ENCODE results near the gene HAUS5. TPM values are rescaled to one million over a fixed set of nuclear protein-coding genes. Genes with fewer than 3 reads are reported as not detected.

The HAUS5 gene
- polyA plus RNA-seq, 1 donor from 2014 or later, result 14.4 TPM

DNA sequence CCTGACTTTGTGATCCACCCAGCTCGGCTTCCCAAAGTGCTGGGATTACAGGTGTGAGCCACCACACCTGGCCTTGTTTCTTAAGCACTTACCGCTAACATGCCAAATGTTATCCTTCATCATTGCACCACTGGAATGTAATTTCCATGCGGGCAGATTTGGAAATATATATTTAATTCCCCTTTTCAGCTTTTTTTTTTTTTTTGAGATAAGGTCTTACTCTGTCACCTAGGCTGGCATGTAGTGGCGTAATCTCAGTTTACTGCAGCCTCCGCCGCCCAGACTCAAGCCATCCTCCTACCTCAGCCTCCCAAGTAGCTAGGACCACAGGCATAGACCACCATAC is 49.4 kb downstream of the HAUS5 start:
- Histone ChIP-seq H3K4me2 (ENCODE audit: low read length) (no peak overlapping the region), H3K27me3 (ENCODE audit: insufficient read depth, low read depth, low read length) (no peaks in the 10 kb centered on the region), H3K9ac (ENCODE audit: low read length) (no peak overlapping the region), H3K9me3 (ENCODE audit: low read length) (no peaks in the 10 kb centered on the region), H3K4me3 (ENCODE audit: low read length) (no peak overlapping the region), H4K20me1 (ENCODE audit: insufficient read depth) (no peaks in the 10 kb centered on the region), H3K27ac (ENCODE audit: low read length) (no peak overlapping the region), H3K79me2 (replicated peaks; ENCODE audit: insufficient read depth, low read length) (no peaks in the 10 kb centered on the region), H3K36me3 (ENCODE audit: insufficient read depth, low read length) (no peaks in the 10 kb centered on the region), H2AFZ (ENCODE audit: low read depth, low read length) (no peak overlapping the region), H3K9me2 (ENCODE audit: insufficient read depth, low read length) (no peaks in the 10 kb centered on the region), H3F3A (ENCODE audit: insufficient read depth, low read length, poor library complexity, severe bottlenecking) (no peaks in the 10 kb centered on the region)
- TF ChIP-seq, protein P1, sequence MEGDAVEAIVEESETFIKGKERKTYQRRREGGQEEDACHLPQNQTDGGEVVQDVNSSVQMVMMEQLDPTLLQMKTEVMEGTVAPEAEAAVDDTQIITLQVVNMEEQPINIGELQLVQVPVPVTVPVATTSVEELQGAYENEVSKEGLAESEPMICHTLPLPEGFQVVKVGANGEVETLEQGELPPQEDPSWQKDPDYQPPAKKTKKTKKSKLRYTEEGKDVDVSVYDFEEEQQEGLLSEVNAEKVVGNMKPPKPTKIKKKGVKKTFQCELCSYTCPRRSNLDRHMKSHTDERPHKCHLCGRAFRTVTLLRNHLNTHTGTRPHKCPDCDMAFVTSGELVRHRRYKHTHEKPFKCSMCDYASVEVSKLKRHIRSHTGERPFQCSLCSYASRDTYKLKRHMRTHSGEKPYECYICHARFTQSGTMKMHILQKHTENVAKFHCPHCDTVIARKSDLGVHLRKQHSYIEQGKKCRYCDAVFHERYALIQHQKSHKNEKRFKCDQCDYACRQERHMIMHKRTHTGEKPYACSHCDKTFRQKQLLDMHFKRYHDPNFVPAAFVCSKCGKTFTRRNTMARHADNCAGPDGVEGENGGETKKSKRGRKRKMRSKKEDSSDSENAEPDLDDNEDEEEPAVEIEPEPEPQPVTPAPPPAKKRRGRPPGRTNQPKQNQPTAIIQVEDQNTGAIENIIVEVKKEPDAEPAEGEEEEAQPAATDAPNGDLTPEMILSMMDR (IDR thresholded peaks at IDR 0.05; ENCODE audit: poor library complexity, severe bottlenecking), result no peak
- no peak for TF ChIP-seq SMC3 (conservative IDR thresholded peaks at IDR 0.05; ENCODE audit: poor library complexity)
- TF ChIP-seq TAF1 (IDR thresholded peaks at IDR 0.05; ENCODE audit: low read depth), result no peak
- TF ChIP-seq RAD21 (conservative IDR thresholded peaks at IDR 0.05), result no peak
- TF ChIP-seq MXI1 (conservative IDR thresholded peaks at IDR 0.05; ENCODE audit: poor library complexity, severe bottlenecking), result no peak
- TF ChIP-seq POLR2AphosphoS5 (IDR thresholded peaks at IDR 0.05), result no peak
- TF ChIP-seq EZH2 (IDR thresholded peaks at IDR 0.05; ENCODE audit: borderline replicate concordance, insufficient read depth, low read length, poor library complexity, severe bottlenecking), result no peak
- TF ChIP-seq, protein P2, sequence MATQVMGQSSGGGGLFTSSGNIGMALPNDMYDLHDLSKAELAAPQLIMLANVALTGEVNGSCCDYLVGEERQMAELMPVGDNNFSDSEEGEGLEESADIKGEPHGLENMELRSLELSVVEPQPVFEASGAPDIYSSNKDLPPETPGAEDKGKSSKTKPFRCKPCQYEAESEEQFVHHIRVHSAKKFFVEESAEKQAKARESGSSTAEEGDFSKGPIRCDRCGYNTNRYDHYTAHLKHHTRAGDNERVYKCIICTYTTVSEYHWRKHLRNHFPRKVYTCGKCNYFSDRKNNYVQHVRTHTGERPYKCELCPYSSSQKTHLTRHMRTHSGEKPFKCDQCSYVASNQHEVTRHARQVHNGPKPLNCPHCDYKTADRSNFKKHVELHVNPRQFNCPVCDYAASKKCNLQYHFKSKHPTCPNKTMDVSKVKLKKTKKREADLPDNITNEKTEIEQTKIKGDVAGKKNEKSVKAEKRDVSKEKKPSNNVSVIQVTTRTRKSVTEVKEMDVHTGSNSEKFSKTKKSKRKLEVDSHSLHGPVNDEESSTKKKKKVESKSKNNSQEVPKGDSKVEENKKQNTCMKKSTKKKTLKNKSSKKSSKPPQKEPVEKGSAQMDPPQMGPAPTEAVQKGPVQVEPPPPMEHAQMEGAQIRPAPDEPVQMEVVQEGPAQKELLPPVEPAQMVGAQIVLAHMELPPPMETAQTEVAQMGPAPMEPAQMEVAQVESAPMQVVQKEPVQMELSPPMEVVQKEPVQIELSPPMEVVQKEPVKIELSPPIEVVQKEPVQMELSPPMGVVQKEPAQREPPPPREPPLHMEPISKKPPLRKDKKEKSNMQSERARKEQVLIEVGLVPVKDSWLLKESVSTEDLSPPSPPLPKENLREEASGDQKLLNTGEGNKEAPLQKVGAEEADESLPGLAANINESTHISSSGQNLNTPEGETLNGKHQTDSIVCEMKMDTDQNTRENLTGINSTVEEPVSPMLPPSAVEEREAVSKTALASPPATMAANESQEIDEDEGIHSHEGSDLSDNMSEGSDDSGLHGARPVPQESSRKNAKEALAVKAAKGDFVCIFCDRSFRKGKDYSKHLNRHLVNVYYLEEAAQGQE (IDR thresholded peaks at IDR 0.05; ENCODE audit: borderline replicate concordance), result no peak
- TF ChIP-seq EP300 (conservative IDR thresholded peaks at IDR 0.05; ENCODE audit: poor library complexity, severe bottlenecking), result no peak

DNA sequence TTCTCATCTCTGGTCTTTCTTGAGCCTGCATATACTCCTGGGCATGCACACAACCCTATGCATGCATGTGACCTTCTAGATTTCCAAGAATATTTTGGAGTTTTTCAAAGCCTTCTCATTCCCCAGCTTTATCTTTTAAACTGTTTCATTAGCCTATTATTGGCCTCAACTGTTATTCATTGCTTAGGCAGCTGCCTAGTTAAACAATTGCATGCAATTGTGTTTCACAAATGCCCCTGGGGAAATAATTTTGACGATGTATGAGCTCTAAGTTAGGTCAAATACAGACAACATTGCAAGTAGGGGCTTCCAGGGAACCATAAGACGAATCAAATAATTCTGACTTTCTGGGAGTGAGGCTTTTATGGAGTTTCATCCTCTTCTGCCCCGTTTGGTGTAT is 51.4 kb downstream of the HAUS5 start:
- H3K36me3 ChIP-seq (ENCODE audit: insufficient read depth, low read length), result no peaks in the 10 kb centered on the region
- no peaks in the 10 kb centered on the region for H3K27me3 ChIP-seq (ENCODE audit: insufficient read depth, low read depth, low read length)
- H3K27ac ChIP-seq (ENCODE audit: low read length), result no peak overlapping the region
- H3F3A ChIP-seq (ENCODE audit: insufficient read depth, low read length, poor library complexity, severe bottlenecking), result no peaks in the 10 kb centered on the region
- H3K79me2 ChIP-seq (replicated peaks; ENCODE audit: insufficient read depth, low read length), result no peaks in the 10 kb centered on the region
- no peak overlapping the region for H3K9ac ChIP-seq (ENCODE audit: low read length)
- H3K9me3 ChIP-seq (ENCODE audit: low read length), result no peaks in the 10 kb centered on the region
- no peaks in the 10 kb centered on the region for H3K9me2 ChIP-seq (ENCODE audit: insufficient read depth, low read length)
- H4K20me1 ChIP-seq (ENCODE audit: insufficient read depth), result no peaks in the 10 kb centered on the region
- no peak overlapping the region for H2AFZ ChIP-seq (ENCODE audit: low read depth, low read length)
- TF ChIP-seq, protein P1 (IDR thresholded peaks at IDR 0.05; ENCODE audit: poor library complexity, severe bottlenecking), result no peak
- TF ChIP-seq EP300 (conservative IDR thresholded peaks at IDR 0.05; ENCODE audit: poor library complexity, severe bottlenecking), result no peak
- TF ChIP-seq, protein P2 (IDR thresholded peaks at IDR 0.05; ENCODE audit: borderline replicate concordance), result no peak
- TF ChIP-seq TAF1 (IDR thresholded peaks at IDR 0.05; ENCODE audit: low read depth), result no peak
- no peak for TF ChIP-seq SMC3 (conservative IDR thresholded peaks at IDR 0.05; ENCODE audit: poor library complexity)
- TF ChIP-seq EZH2 (IDR thresholded peaks at IDR 0.05; ENCODE audit: borderline replicate concordance, insufficient read depth, low read length, poor library complexity, severe bottlenecking), result no peak
- no peak for TF ChIP-seq POLR2AphosphoS5 (IDR thresholded peaks at IDR 0.05)
- TF ChIP-seq RAD21 (conservative IDR thresholded peaks at IDR 0.05), result no peak
- TF ChIP-seq MXI1 (conservative IDR thresholded peaks at IDR 0.05; ENCODE audit: poor library complexity, severe bottlenecking), result no peak
- no peak overlapping the region for H3K4me3 ChIP-seq (ENCODE audit: low read length)
- H3K4me2 ChIP-seq (ENCODE audit: low read length), result no peak overlapping the region
